GM23338 (cell line): Measurements from ENCODE around the gene ATP8B4. TPM values are rescaled to one million over a fixed set of nuclear protein-coding genes. Genes with fewer than 3 reads are reported as not detected.

ENCODE experiments used
- ATAC-seq: fragments of 200-7000 bp; cut with Tn5 transposase; 3 replicates; pipeline ENCODE4 v1.9.1; 2020
- DNase-seq: peaks from one replicate; pipeline ENCODE4 v3.0.0-alpha.2; 2015; ENCODE audit warnings: low spot score
- H2AFZ ChIP-seq: fragments of 200-600 bp; sonication (generic); 2 replicates; pipeline ENCODE4 v1.8.0; 2016; ENCODE audit warnings: antibody characterized with exemption, mild to moderate bottlenecking, moderate library complexity
- H3F3A ChIP-seq: fragments of 200-600 bp; sonication (generic); replicated peaks from 2 replicates; pipeline ENCODE4 v1.8.0; 2017; ENCODE audit warnings: antibody characterized with exemption, mixed run types, low read depth
- H3K27ac ChIP-seq: fragments of 200-600 bp; sonication (generic); 2 replicates; pipeline ENCODE4 v1.6.1; 2016; ENCODE audit warnings: low read depth
- H3K27me3 ChIP-seq: fragments of 200-600 bp; sonication (generic); 2 replicates; pipeline ENCODE4 v1.8.0; 2016; ENCODE audit warnings: mild to moderate bottlenecking, mixed run types, moderate library complexity; ENCODE audit not compliant: insufficient read depth
- H3K36me3 ChIP-seq: fragments of 200-600 bp; sonication (generic); 2 replicates; pipeline ENCODE4 v1.8.0; 2016; ENCODE audit warnings: mild to moderate bottlenecking; ENCODE audit not compliant: insufficient read depth
- H3K4me1 ChIP-seq: fragments of 200-600 bp; sonication (generic); 2 replicates; pipeline ENCODE4 v1.8.0; 2016; ENCODE audit warnings: mild to moderate bottlenecking, moderate library complexity; ENCODE audit not compliant: insufficient read depth
- H3K4me2 ChIP-seq: fragments of 200-600 bp; sonication (generic); 2 replicates; pipeline ENCODE4 v1.7.1; 2017; ENCODE audit warnings: mixed run types
- H3K4me3 ChIP-seq: fragments of 200-600 bp; sonication (generic); 2 replicates; pipeline ENCODE4 v1.6.1; 2016; ENCODE audit warnings: mixed run types
- H3K79me2 ChIP-seq: fragments of 200-600 bp; sonication (generic); replicated peaks from 2 replicates; pipeline ENCODE4 v1.8.0; 2017; ENCODE audit warnings: mild to moderate bottlenecking; ENCODE audit not compliant: insufficient read depth
- H3K9me2 ChIP-seq: fragments of 200-600 bp; sonication (generic); 2 replicates; pipeline ENCODE4 v1.8.0; 2017; ENCODE audit not compliant: insufficient read depth
- H4K20me1 ChIP-seq: fragments of 200-600 bp; sonication (generic); replicated peaks from 2 replicates; pipeline ENCODE4 v1.8.0; 2017; ENCODE audit warnings: mild to moderate bottlenecking; ENCODE audit not compliant: insufficient read depth
- H3K27ac Mint-ChIP-seq: 2 replicates; pipeline ENCODE4 v1.8.0; 2020; ENCODE audit warnings: inconsistent platforms, mild to moderate bottlenecking, moderate library complexity, mixed read lengths
- H3K27me3 Mint-ChIP-seq: 3 replicates; pipeline ENCODE4 v1.8.0; 2022; ENCODE audit warnings: low read depth, mild to moderate bottlenecking, moderate library complexity, mixed read lengths, inconsistent platforms; ENCODE audit not compliant: insufficient read depth, poor library complexity
- H3K36me3 Mint-ChIP-seq: 3 replicates; pipeline ENCODE4 v1.8.0; 2021; ENCODE audit warnings: low read depth, mild to moderate bottlenecking, inconsistent platforms, moderate library complexity, mixed read lengths
- H3K4me1 Mint-ChIP-seq: 3 replicates; pipeline ENCODE4 v1.8.0; 2020; ENCODE audit warnings: mild to moderate bottlenecking, inconsistent platforms, mixed read lengths
- H3K4me3 Mint-ChIP-seq: 3 replicates; pipeline ENCODE4 v1.8.0; 2021; ENCODE audit warnings: moderate library complexity, mild to moderate bottlenecking, inconsistent platforms, mixed read lengths
- H3K9me3 Mint-ChIP-seq: 3 replicates; pipeline ENCODE4 v1.8.0; 2020; ENCODE audit warnings: moderate library complexity, mild to moderate bottlenecking, inconsistent platforms, mixed read lengths
- CREB1 ChIP-seq: fragments of 250-450 bp; sonication (Bioruptor Pico); IDR thresholded peaks from 2 replicates; pipeline ENCODE4 v1.5.0; 2020; ENCODE audit warnings: low read depth, mild to moderate bottlenecking, moderate library complexity
- CTCF ChIP-seq, 2 experiments: fragments of 200-600 bp in 1 of 2; sonication (generic) in 1 of 2; conservative IDR thresholded peaks; 2 replicates each; pipeline versions ENCODE4 v1.5.1 to v1.6.1; 2016 to 2017; ENCODE audit warnings: antibody characterized with exemption in 2 of 2, low read depth in 2 of 2, mild to moderate bottlenecking in 2 of 2, moderate library complexity in 1 of 2
- EZH2 ChIP-seq: fragments of 200-600 bp; sonication (generic); IDR thresholded peaks from one replicate; pipeline ENCODE4 v1.8.0; 2017; ENCODE audit warnings: antibody characterized with exemption, mild to moderate bottlenecking, low read depth; ENCODE audit not compliant: unreplicated experiment
- EZH2phosphoT487 ChIP-seq: fragments of 200-600 bp; sonication (generic); IDR thresholded peaks from one replicate; pipeline ENCODE4 v1.8.1; 2018; ENCODE audit warnings: antibody characterized with exemption; ENCODE audit not compliant: unreplicated experiment
- JUNB ChIP-seq: IDR thresholded peaks from one replicate; pipeline ENCODE4 v1.6.1; 2016; ENCODE audit warnings: antibody characterized with exemption; ENCODE audit not compliant: unreplicated experiment
- NANOG ChIP-seq: IDR thresholded peaks from 2 replicates; pipeline ENCODE4 v1.6.1; 2016; ENCODE audit warnings: antibody characterized with exemption, borderline replicate concordance
- POLR2AphosphoS5 ChIP-seq: IDR thresholded peaks from 2 replicates; pipeline ENCODE4 v1.6.1; 2016; ENCODE audit warnings: antibody characterized with exemption, low read depth
- STAT1 ChIP-seq: IDR thresholded peaks from one replicate; pipeline ENCODE4 v1.6.1; 2016; ENCODE audit warnings: antibody characterized with exemption; ENCODE audit not compliant: unreplicated experiment
- ZNF114 ChIP-seq: fragments of 250-450 bp; sonication (Bioruptor Pico); IDR thresholded peaks from 2 replicates; pipeline ENCODE4 v1.5.0; 2020; ENCODE audit warnings: mild to moderate bottlenecking, moderate library complexity
- ZNF331 ChIP-seq: fragments of 250-450 bp; sonication (Bioruptor Pico); IDR thresholded peaks from 2 replicates; pipeline ENCODE4 v1.5.0; 2020; ENCODE audit warnings: low read depth, mild to moderate bottlenecking, moderate library complexity
- polyA plus RNA-seq: library from polyadenylated mRNA; unstranded; fragments of >200 nt; fragmentation: Nextera tagmentation; extraction: Ambion mirVana; gene quantifications from 2 replicates; pipeline ENCODE4 v1.2.1, GENCODE V29; 2016
- total RNA-seq: library from RNA; depleted of rRNA; stranded (reverse); fragments of >200 nt; shearing (Covaris generic); gene quantifications from 2 replicates; pipeline ENCODE4 v1.2.3, GENCODE V29; 2014
- TF ChIP-seq, protein P1 (sequence below): IDR thresholded peaks from one replicate; pipeline ENCODE4 v1.6.1; 2018; ENCODE audit warnings: antibody characterized with exemption; ENCODE audit not compliant: unreplicated experiment
- TF ChIP-seq, protein P2 (sequence below): fragments of 250-450 bp; sonication (Bioruptor Pico); IDR thresholded peaks from 2 replicates; pipeline ENCODE4 v1.5.0; 2020; ENCODE audit warnings: mild to moderate bottlenecking, moderate library complexity
- TF ChIP-seq, protein P3 (sequence below): IDR thresholded peaks from 2 replicates; pipeline ENCODE4 v1.6.1; 2016; ENCODE audit warnings: antibody characterized with exemption

The ATP8B4 gene
- total and polyA plus RNA-seq, 2 experiments from 2014 or later, result 0.24 TPM; not detected in 1

- Mint-ChIP-seq H3K9me3 (no peaks in the 10 kb centered on the region; the same call in 2 of the 3 replicates), H3K27me3 (no peaks in the 10 kb centered on the region), H3K4me1 (peaks cover 5% of the 10 kb centered on the region; the same call in 2 of the 3 replicates), H3K36me3 (no peaks in the 10 kb centered on the region), H3K4me3 (no peak overlapping the region), H3K27ac (no peak overlapping the region)
- TF ChIP-seq NANOG, result no peak
- no peak for TF ChIP-seq POLR2AphosphoS5
- TF ChIP-seq EZH2, result no peak
- TF ChIP-seq, protein P1, sequence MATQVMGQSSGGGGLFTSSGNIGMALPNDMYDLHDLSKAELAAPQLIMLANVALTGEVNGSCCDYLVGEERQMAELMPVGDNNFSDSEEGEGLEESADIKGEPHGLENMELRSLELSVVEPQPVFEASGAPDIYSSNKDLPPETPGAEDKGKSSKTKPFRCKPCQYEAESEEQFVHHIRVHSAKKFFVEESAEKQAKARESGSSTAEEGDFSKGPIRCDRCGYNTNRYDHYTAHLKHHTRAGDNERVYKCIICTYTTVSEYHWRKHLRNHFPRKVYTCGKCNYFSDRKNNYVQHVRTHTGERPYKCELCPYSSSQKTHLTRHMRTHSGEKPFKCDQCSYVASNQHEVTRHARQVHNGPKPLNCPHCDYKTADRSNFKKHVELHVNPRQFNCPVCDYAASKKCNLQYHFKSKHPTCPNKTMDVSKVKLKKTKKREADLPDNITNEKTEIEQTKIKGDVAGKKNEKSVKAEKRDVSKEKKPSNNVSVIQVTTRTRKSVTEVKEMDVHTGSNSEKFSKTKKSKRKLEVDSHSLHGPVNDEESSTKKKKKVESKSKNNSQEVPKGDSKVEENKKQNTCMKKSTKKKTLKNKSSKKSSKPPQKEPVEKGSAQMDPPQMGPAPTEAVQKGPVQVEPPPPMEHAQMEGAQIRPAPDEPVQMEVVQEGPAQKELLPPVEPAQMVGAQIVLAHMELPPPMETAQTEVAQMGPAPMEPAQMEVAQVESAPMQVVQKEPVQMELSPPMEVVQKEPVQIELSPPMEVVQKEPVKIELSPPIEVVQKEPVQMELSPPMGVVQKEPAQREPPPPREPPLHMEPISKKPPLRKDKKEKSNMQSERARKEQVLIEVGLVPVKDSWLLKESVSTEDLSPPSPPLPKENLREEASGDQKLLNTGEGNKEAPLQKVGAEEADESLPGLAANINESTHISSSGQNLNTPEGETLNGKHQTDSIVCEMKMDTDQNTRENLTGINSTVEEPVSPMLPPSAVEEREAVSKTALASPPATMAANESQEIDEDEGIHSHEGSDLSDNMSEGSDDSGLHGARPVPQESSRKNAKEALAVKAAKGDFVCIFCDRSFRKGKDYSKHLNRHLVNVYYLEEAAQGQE, result no peak
- TF ChIP-seq, protein P2, sequence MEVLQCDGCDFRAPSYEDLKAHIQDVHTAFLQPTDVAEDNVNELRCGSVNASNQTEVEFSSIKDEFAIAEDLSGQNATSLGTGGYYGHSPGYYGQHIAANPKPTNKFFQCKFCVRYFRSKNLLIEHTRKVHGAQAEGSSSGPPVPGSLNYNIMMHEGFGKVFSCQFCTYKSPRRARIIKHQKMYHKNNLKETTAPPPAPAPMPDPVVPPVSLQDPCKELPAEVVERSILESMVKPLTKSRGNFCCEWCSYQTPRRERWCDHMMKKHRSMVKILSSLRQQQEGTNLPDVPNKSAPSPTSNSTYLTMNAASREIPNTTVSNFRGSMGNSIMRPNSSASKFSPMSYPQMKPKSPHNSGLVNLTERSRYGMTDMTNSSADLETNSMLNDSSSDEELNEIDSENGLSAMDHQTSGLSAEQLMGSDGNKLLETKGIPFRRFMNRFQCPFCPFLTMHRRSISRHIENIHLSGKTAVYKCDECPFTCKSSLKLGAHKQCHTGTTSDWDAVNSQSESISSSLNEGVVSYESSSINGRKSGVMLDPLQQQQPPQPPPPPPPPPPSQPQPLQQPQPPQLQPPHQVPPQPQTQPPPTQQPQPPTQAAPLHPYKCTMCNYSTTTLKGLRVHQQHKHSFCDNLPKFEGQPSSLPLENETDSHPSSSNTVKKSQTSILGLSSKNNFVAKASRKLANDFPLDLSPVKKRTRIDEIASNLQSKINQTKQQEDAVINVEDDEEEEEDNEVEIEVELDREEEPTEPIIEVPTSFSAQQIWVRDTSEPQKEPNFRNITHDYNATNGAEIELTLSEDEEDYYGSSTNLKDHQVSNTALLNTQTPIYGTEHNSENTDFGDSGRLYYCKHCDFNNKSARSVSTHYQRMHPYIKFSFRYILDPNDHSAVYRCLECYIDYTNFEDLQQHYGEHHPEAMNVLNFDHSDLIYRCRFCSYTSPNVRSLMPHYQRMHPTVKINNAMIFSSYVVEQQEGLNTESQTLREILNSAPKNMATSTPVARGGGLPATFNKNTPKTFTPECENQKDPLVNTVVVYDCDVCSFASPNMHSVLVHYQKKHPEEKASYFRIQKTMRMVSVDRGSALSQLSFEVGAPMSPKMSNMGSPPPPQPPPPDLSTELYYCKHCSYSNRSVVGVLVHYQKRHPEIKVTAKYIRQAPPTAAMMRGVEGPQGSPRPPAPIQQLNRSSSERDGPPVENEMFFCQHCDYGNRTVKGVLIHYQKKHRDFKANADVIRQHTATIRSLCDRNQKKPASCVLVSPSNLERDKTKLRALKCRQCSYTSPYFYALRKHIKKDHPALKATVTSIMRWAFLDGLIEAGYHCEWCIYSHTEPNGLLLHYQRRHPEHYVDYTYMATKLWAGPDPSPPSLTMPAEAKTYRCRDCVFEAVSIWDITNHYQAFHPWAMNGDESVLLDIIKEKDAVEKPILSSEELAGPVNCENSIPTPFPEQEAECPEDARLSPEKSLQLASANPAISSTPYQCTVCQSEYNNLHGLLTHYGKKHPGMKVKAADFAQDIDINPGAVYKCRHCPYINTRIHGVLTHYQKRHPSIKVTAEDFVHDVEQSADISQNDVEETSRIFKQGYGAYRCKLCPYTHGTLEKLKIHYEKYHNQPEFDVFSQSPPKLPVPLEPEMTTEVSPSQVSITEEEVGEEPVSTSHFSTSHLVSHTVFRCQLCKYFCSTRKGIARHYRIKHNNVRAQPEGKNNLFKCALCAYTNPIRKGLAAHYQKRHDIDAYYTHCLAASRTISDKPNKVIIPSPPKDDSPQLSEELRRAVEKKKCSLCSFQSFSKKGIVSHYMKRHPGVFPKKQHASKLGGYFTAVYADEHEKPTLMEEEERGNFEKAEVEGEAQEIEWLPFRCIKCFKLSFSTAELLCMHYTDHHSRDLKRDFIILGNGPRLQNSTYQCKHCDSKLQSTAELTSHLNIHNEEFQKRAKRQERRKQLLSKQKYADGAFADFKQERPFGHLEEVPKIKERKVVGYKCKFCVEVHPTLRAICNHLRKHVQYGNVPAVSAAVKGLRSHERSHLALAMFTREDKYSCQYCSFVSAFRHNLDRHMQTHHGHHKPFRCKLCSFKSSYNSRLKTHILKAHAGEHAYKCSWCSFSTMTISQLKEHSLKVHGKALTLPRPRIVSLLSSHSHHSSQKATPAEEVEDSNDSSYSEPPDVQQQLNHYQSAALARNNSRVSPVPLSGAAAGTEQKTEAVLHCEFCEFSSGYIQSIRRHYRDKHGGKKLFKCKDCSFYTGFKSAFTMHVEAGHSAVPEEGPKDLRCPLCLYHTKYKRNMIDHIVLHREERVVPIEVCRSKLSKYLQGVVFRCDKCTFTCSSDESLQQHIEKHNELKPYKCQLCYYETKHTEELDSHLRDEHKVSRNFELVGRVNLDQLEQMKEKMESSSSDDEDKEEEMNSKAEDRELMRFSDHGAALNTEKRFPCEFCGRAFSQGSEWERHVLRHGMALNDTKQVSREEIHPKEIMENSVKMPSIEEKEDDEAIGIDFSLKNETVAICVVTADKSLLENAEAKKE (CRISPR knock-in tag), result no peak
- TF ChIP-seq CTCF (conservative IDR thresholded peaks at IDR 0.05; ENCODE audit: low read depth in 2 of 2), result no peak
- no peak for TF ChIP-seq STAT1
- TF ChIP-seq, protein P3, sequence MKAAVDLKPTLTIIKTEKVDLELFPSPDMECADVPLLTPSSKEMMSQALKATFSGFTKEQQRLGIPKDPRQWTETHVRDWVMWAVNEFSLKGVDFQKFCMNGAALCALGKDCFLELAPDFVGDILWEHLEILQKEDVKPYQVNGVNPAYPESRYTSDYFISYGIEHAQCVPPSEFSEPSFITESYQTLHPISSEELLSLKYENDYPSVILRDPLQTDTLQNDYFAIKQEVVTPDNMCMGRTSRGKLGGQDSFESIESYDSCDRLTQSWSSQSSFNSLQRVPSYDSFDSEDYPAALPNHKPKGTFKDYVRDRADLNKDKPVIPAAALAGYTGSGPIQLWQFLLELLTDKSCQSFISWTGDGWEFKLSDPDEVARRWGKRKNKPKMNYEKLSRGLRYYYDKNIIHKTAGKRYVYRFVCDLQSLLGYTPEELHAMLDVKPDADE, result no peak
- no peak for TF ChIP-seq EZH2phosphoT487
- no peak for TF ChIP-seq ZNF331 (CRISPR knock-in tag)
- no peak for TF ChIP-seq CREB1 (CRISPR knock-in tag)
- TF ChIP-seq JUNB, result no peak
- no peak for TF ChIP-seq ZNF114 (CRISPR knock-in tag)
- Histone ChIP-seq H3K4me1 (no peaks in the 10 kb centered on the region), H3K27ac (no peak overlapping the region), H3K79me2 (no peaks in the 10 kb centered on the region), H3F3A (no peaks in the 10 kb centered on the region), H3K27me3 (no peaks in the 10 kb centered on the region), H2AFZ (no peak overlapping the region), H4K20me1 (no peaks in the 10 kb centered on the region), H3K4me3 (no peak overlapping the region), H3K36me3 (no peaks in the 10 kb centered on the region), H3K4me2 (no peak overlapping the region), H3K9me2 (peaks cover 9% of the 10 kb centered on the region; the same call in 1 of the 2 replicates)
- DNase-seq, result no peak
- no peak for ATAC-seq
These were observed 291.7 kb downstream of the ATP8B4 start for GRCh38 chr15:49827311-49827710.
